Testis (tissue), 2 donors: ENCODE results near the gene KAT2A.

Experiments used
- CTCF ChIP-seq, 3 experiments: fragments of 450-650 bp in 2 of 3; fragments of 200-600 bp in 1 of 3; sonication (generic) in 1 of 3; IDR thresholded peaks; one replicate each; pipeline ENCODE4 v1.5.1; 2016 to 2019; ENCODE audit warnings: antibody characterized with exemption in 3 of 3, mild to moderate bottlenecking in 2 of 3, moderate library complexity in 1 of 3
- POLR2A ChIP-seq: fragments of 450-650 bp; IDR thresholded peaks from one replicate; pipeline ENCODE4 v1.6.1; 2017; ENCODE audit warnings: antibody characterized with exemption, mild to moderate bottlenecking, moderate library complexity

GRCh38 chr17:42133461-42134041 lies 12.4 kb upstream of the KAT2A start:
- no peak for TF ChIP-seq CTCF (IDR thresholded peaks at IDR 0.05)
- no peak for TF ChIP-seq POLR2A
